H9 (cell line): ENCODE results near the gene CDKL4. TPM values are rescaled to one million over a fixed set of nuclear protein-coding genes. Genes with fewer than 3 reads are reported as not detected.

Experiments
- DNase-seq: peaks from one replicate; pipeline ENCODE4 v3.0.0-alpha.2; 2017
- H2AFZ ChIP-seq: one replicate; pipeline ENCODE4 v1.6.1; 2013; ENCODE audit warnings: mild to moderate bottlenecking, low read length, control low read depth, moderate library complexity
- H2AK5ac ChIP-seq: 2 replicates; pipeline ENCODE4 v1.6.1; 2013; ENCODE audit warnings: low read length, control low read depth, mixed read lengths; ENCODE audit not compliant: insufficient read length
- H2BK120ac ChIP-seq: one replicate; pipeline ENCODE4 v1.6.1; 2013; ENCODE audit warnings: low read depth, mild to moderate bottlenecking, low read length, control low read depth, inconsistent platforms; ENCODE audit not compliant: poor library complexity, severe bottlenecking
- H2BK12ac ChIP-seq: 2 replicates; pipeline ENCODE4 v1.6.1; 2013; ENCODE audit warnings: low read length, control low read depth, mixed read lengths, low read depth; ENCODE audit not compliant: insufficient read length
- H2BK15ac ChIP-seq: 2 replicates; pipeline ENCODE4 v1.6.1; 2013; ENCODE audit warnings: low read depth, low read length, control low read depth
- H2BK20ac ChIP-seq: one replicate; pipeline ENCODE4 v1.6.1; 2013; ENCODE audit warnings: low read depth, mild to moderate bottlenecking, low read length, control low read depth, inconsistent platforms; ENCODE audit not compliant: poor library complexity, severe bottlenecking
- H2BK5ac ChIP-seq: 2 replicates; pipeline ENCODE4 v1.6.1; 2013; ENCODE audit warnings: low read length, control low read depth, mixed read lengths; ENCODE audit not compliant: insufficient read length
- H3K14ac ChIP-seq: 2 replicates; pipeline ENCODE4 v1.6.1; 2013; ENCODE audit warnings: low read length, control low read depth; ENCODE audit not compliant: insufficient read depth
- H3K18ac ChIP-seq: 2 replicates; pipeline ENCODE4 v1.6.1; 2013; ENCODE audit warnings: low read depth, mild to moderate bottlenecking, mixed read lengths, low read length, control low read depth; ENCODE audit not compliant: insufficient read length
- H3K23ac ChIP-seq: 2 replicates; pipeline ENCODE4 v1.6.1; 2013; ENCODE audit warnings: low read length, control low read depth, mixed read lengths, low read depth; ENCODE audit not compliant: insufficient read length
- H3K23me2 ChIP-seq: 2 replicates; pipeline ENCODE4 v1.6.1; 2013; ENCODE audit warnings: low read depth, mild to moderate bottlenecking, mixed read lengths, low read length, control low read depth; ENCODE audit not compliant: insufficient read length, poor library complexity, severe bottlenecking
- H3K27ac ChIP-seq: 2 replicates; pipeline ENCODE4 v1.5.1; 2013; ENCODE audit warnings: low read length, control low read depth, mixed read lengths, low read depth; ENCODE audit not compliant: insufficient read length
- H3K27me3 ChIP-seq: 2 replicates; pipeline ENCODE4 v1.6.1; 2013; ENCODE audit warnings: low read length, control low read depth, inconsistent platforms; ENCODE audit not compliant: insufficient read depth
- H3K4ac ChIP-seq: 2 replicates; pipeline ENCODE4 v1.6.1; 2013; ENCODE audit warnings: low read depth, mild to moderate bottlenecking, control low read depth, inconsistent platforms, low read length, moderate library complexity
- H3K4me1 ChIP-seq: 2 replicates; pipeline ENCODE4 v1.6.1; 2013; ENCODE audit warnings: low read length, control low read depth, inconsistent platforms; ENCODE audit not compliant: insufficient read depth
- H3K4me2 ChIP-seq: 2 replicates; pipeline ENCODE4 v1.6.1; 2013; ENCODE audit warnings: low read length, control low read depth, mixed read lengths; ENCODE audit not compliant: insufficient read length, insufficient read depth
- H3K56ac ChIP-seq: 2 replicates; pipeline ENCODE4 v1.6.1; 2013; ENCODE audit warnings: low read depth, mild to moderate bottlenecking, mixed read lengths, low read length, control low read depth; ENCODE audit not compliant: insufficient read length
- H3K79me1 ChIP-seq: 2 replicates; pipeline ENCODE4 v1.6.1; 2013; ENCODE audit warnings: low read depth, mild to moderate bottlenecking, moderate library complexity, low read length, control low read depth, inconsistent platforms; ENCODE audit not compliant: insufficient read depth, poor library complexity, severe bottlenecking
- H3K79me2 ChIP-seq: 2 replicates; pipeline ENCODE4 v1.6.1; 2013; ENCODE audit warnings: low read length, control low read depth, inconsistent platforms; ENCODE audit not compliant: insufficient read depth
- H3K9ac ChIP-seq: 2 replicates; pipeline ENCODE4 v1.6.1; 2013; ENCODE audit warnings: low read length, control low read depth, mixed read lengths; ENCODE audit not compliant: insufficient read length; ENCODE audit errors: extremely low read depth
- H3K9me3 ChIP-seq: one replicate; pipeline ENCODE4 v1.6.1; 2013; ENCODE audit warnings: low read depth, low read length, inconsistent platforms; ENCODE audit not compliant: control insufficient read depth
- H3T11ph ChIP-seq: one replicate; pipeline ENCODE4 v1.6.1; 2013; ENCODE audit warnings: mild to moderate bottlenecking, low read length, control low read depth, inconsistent platforms
- H4K20me1 ChIP-seq: one replicate; pipeline ENCODE4 v1.6.1; 2013; ENCODE audit not compliant: control insufficient read depth, insufficient read length, insufficient read depth
- H4K5ac ChIP-seq: 2 replicates; pipeline ENCODE4 v1.6.1; 2013; ENCODE audit warnings: low read depth, mild to moderate bottlenecking, mixed read lengths, low read length, control low read depth; ENCODE audit not compliant: insufficient read length
- H4K8ac ChIP-seq: replicated peaks from 2 replicates; pipeline ENCODE4 v1.6.1; 2013; ENCODE audit warnings: low read length, control low read depth, mixed read lengths, low read depth; ENCODE audit not compliant: insufficient read length
- H4K91ac ChIP-seq: 2 replicates; pipeline ENCODE4 v1.6.1; 2013; ENCODE audit warnings: low read depth, mild to moderate bottlenecking, moderate library complexity, mixed read lengths, low read length, control low read depth; ENCODE audit not compliant: insufficient read length
- H3K27ac Mint-ChIP-seq, 3 experiments: 2 replicates in 2 of 3; 3 replicates in 1 of 3; pipeline ENCODE4 v1.8.0; 2020 to 2021; ENCODE audit warnings: mixed read lengths in 3 of 3, mild to moderate bottlenecking in 1 of 3, moderate library complexity in 1 of 3
- H3K27me3 Mint-ChIP-seq: 2 replicates; pipeline ENCODE4 v1.8.0; 2021; ENCODE audit warnings: low read depth, mild to moderate bottlenecking, moderate library complexity, mixed read lengths
- H3K36me3 Mint-ChIP-seq, 3 experiments: 2 replicates in 2 of 3; 3 replicates in 1 of 3; pipeline ENCODE4 v1.8.0; 2020 to 2021; ENCODE audit warnings: low read depth in 3 of 3, mixed read lengths in 3 of 3; ENCODE audit not compliant: insufficient read depth in 1 of 3
- H3K4me1 Mint-ChIP-seq, 2 experiments: 2 replicates each; pipeline ENCODE4 v1.8.0; 2020; ENCODE audit warnings: mixed read lengths in 2 of 2
- H3K4me3 Mint-ChIP-seq, 2 experiments: 2 replicates in 1 of 2; 3 replicates in 1 of 2; pipeline ENCODE4 v1.8.0; 2020 to 2021; ENCODE audit warnings: mild to moderate bottlenecking in 2 of 2, mixed read lengths in 2 of 2, moderate library complexity in 1 of 2
- H3K9me3 Mint-ChIP-seq, 2 experiments: 2 replicates in 1 of 2; 3 replicates in 1 of 2; pipeline ENCODE4 v1.8.0; 2020; ENCODE audit warnings: mild to moderate bottlenecking in 2 of 2, mixed read lengths in 2 of 2, moderate library complexity in 1 of 2
- total RNA-seq: library from RNA; stranded (reverse); gene quantifications from 2 replicates; pipeline ENCODE4 v1.2.1, GENCODE V29; 2021
- TF ChIP-seq, protein P1 (sequence below): fragments of 200-600 bp; sonication (generic); conservative IDR thresholded peaks from 3 replicates; pipeline ENCODE4 v1.8.0; 2021; ENCODE audit warnings: antibody characterized with exemption, mild to moderate bottlenecking

Gene CDKL4
- total RNA-seq, 1 experiment from 2014 or later = not detected

DNA sequence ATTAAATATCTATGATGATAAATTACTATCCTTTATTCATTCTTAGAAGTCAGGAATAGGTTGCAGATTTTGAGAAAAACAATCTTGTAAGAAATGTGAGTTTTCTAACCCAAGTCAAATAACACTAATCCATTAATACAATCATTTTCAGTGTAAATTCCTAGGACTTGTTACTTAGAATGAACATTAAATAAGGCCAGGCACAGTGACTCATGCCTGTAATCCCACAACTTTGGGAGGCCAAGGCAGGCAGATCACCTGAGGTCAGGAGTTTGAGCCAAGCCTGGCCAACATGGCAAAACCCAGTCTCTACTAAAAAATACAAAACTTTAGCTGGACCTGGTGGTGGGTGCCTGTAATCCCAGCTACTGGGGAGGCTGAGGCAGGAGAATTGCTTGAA lies 45.8 kb upstream of the CDKL4 start:
- Histone ChIP-seq H3K27ac (no peak overlapping the region), H3K79me1 (no peaks in the 10 kb centered on the region), H2AK5ac (no peak overlapping the region), H2BK20ac (no peak overlapping the region), H3T11ph (no peak overlapping the region), H2BK12ac (no peak overlapping the region), H3K9me3 (no peaks in the 10 kb centered on the region), H3K23me2 (no peaks in the 10 kb centered on the region), H2BK120ac (no peak overlapping the region), H3K14ac (no peak overlapping the region), H3K4me1 (no peaks in the 10 kb centered on the region), H3K9ac (no peak overlapping the region), H3K56ac (no peak overlapping the region), H3K4ac (no peak overlapping the region), H3K4me2 (no peak overlapping the region), H4K91ac (no peak overlapping the region), H3K18ac (no peak overlapping the region), H3K27me3 (no peaks in the 10 kb centered on the region), H3K23ac (no peak overlapping the region), H2AFZ (no peak overlapping the region), H2BK15ac (no peak overlapping the region), H4K20me1 (no peaks in the 10 kb centered on the region), H3K79me2 (no peaks in the 10 kb centered on the region), H4K5ac (no peak overlapping the region), H2BK5ac (no peak overlapping the region), H4K8ac (no peak overlapping the region)
- no peak for DNase-seq
- 0 out of 4 replicates have a peak, but pooled peaks cover 1 to 4% of the 10 kb centered on the region in 2 experiments for H3K4me1 Mint-ChIP-seq
- H3K27ac Mint-ChIP-seq = no peak overlapping the region
- H3K4me3 Mint-ChIP-seq = no peak overlapping the region
- no peaks in the 10 kb centered on the region for H3K27me3 Mint-ChIP-seq
- H3K36me3 Mint-ChIP-seq = peaks cover 17 to 59% (median 42%) of the 10 kb centered on the region in 3 experiments; a peak in 6 of 7 replicates
- no peaks in the 10 kb centered on the region for H3K9me3 Mint-ChIP-seq
- TF ChIP-seq, protein P1, sequence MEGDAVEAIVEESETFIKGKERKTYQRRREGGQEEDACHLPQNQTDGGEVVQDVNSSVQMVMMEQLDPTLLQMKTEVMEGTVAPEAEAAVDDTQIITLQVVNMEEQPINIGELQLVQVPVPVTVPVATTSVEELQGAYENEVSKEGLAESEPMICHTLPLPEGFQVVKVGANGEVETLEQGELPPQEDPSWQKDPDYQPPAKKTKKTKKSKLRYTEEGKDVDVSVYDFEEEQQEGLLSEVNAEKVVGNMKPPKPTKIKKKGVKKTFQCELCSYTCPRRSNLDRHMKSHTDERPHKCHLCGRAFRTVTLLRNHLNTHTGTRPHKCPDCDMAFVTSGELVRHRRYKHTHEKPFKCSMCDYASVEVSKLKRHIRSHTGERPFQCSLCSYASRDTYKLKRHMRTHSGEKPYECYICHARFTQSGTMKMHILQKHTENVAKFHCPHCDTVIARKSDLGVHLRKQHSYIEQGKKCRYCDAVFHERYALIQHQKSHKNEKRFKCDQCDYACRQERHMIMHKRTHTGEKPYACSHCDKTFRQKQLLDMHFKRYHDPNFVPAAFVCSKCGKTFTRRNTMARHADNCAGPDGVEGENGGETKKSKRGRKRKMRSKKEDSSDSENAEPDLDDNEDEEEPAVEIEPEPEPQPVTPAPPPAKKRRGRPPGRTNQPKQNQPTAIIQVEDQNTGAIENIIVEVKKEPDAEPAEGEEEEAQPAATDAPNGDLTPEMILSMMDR = no peak
